MCF 10A (cell line): ENCODE measurements around the gene MED15. TPM values are rescaled to one million over a fixed set of nuclear protein-coding genes. Genes with fewer than 3 reads are reported as not detected.

ENCODE experiments used
- BruUV-seq: library from RNA; stranded (reverse); fragments of 400-500 nt; replicated peaks from 2 replicates; lab custom pipeline; 2021; lab: Mats Ljungman, UMichigan
- CTCF ChIA-PET: fragments of 300-600 bp; sonication (Branson Sonifier 250); formaldehyde crosslinking; extraction: SDS; loops from one replicate; lab custom pipeline; 2021; ENCODE audit warnings: antibody characterized with exemption, inconsistent platforms; lab: Yijun Ruan, JAX
- POLR2A ChIA-PET: fragments of 300-600, 350-650 bp; sonication (Branson Sonifier 250); formaldehyde crosslinking; extraction: SDS; loops from one replicate; lab custom pipeline; 2020; ENCODE audit warnings: antibody characterized with exemption, inconsistent platforms; lab: Yijun Ruan, JAX
- DNase-seq: peaks from one replicate; pipeline ENCODE4 v3.0.0-alpha.2; 2018; ENCODE audit not compliant: unreplicated experiment
- H3K27ac Mint-ChIP-seq: one replicate; pipeline ENCODE4 v1.8.0; 2022; ENCODE audit warnings: mild to moderate bottlenecking, low read depth, mixed read lengths; ENCODE audit not compliant: unreplicated experiment
- H3K27me3 Mint-ChIP-seq: one replicate; pipeline ENCODE4 v1.8.0; 2022; ENCODE audit warnings: mixed read lengths; ENCODE audit not compliant: insufficient read depth, unreplicated experiment
- H3K36me3 Mint-ChIP-seq: one replicate; pipeline ENCODE4 v1.8.0; 2022; ENCODE audit warnings: mild to moderate bottlenecking, moderate library complexity, mixed read lengths; ENCODE audit not compliant: insufficient read depth, unreplicated experiment
- H3K4me1 Mint-ChIP-seq: one replicate; pipeline ENCODE4 v1.8.0; 2022; ENCODE audit warnings: mixed read lengths; ENCODE audit not compliant: insufficient read depth, unreplicated experiment
- H3K4me3 Mint-ChIP-seq: one replicate; pipeline ENCODE4 v1.8.0; 2022; ENCODE audit warnings: mild to moderate bottlenecking, moderate library complexity, mixed read lengths; ENCODE audit not compliant: unreplicated experiment
- H3K9me3 Mint-ChIP-seq: one replicate; pipeline ENCODE4 v1.8.0; 2022; ENCODE audit warnings: mixed read lengths; ENCODE audit not compliant: unreplicated experiment
- intact Hi-C: fragments of 100-400 bp; cut with micrococcal nuclease; formaldehyde crosslinking; loops from 2 replicates; pipeline ENCODE4 v1.14.1; 2022
- total RNA-seq: library from RNA; stranded (reverse); gene quantifications from 2 replicates; pipeline ENCODE4 v1.2.3, GENCODE V29; 2022
- TF ChIP-seq, protein P1 (sequence below): fragments of 200-600 bp; IDR thresholded peaks from one replicate; pipeline ENCODE4 v1.8.0; 2022; ENCODE audit warnings: antibody characterized with exemption, mild to moderate bottlenecking; ENCODE audit not compliant: unreplicated experiment

Gene MED15
- total RNA-seq, 1 experiment from 2014 or later, result 122 TPM

DNA sequence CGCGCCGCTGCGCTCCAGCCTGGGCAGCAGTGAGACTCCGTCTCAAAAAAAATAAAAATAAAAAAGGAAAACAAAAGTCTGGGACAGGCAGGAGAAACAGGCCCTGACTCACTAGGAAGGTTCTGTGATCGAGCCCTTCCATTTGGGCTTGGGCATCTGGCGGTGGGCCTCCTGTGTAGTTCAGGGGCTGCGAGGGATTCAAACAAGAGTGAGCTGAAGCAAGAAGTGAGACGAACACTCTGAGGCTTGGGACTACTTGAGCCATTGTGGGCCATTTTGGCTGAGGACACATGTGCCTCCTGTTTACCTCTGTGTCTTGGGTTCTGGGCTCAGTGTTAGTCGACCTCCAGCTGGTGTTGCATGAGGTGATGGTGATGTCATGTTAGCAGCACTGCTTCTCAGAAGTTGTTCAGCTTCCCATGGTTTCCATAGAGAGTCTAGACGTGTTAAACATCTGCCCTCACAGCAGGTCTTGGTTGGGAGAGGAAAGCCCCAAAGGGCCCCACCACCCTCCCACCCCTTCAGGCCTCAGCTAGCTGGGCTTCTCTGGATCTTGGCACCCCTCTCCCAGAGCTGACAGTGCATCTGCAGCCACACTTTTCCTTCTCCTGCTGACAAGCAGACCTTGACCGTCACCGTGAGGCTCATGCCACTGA lies 57.8 kb downstream of the MED15 start:
- BruUV-seq, result no TSS peak
- no peaks in the 10 kb centered on the region for H3K9me3 Mint-ChIP-seq
- no peak overlapping the region for H3K4me3 Mint-ChIP-seq
- DNase-seq, result no peak
- TF ChIP-seq, protein P1, sequence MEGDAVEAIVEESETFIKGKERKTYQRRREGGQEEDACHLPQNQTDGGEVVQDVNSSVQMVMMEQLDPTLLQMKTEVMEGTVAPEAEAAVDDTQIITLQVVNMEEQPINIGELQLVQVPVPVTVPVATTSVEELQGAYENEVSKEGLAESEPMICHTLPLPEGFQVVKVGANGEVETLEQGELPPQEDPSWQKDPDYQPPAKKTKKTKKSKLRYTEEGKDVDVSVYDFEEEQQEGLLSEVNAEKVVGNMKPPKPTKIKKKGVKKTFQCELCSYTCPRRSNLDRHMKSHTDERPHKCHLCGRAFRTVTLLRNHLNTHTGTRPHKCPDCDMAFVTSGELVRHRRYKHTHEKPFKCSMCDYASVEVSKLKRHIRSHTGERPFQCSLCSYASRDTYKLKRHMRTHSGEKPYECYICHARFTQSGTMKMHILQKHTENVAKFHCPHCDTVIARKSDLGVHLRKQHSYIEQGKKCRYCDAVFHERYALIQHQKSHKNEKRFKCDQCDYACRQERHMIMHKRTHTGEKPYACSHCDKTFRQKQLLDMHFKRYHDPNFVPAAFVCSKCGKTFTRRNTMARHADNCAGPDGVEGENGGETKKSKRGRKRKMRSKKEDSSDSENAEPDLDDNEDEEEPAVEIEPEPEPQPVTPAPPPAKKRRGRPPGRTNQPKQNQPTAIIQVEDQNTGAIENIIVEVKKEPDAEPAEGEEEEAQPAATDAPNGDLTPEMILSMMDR, result no peak
- H3K4me1 Mint-ChIP-seq, result peaks cover 40% of the 10 kb centered on the region
- H3K27me3 Mint-ChIP-seq, result no peaks in the 10 kb centered on the region
- H3K36me3 Mint-ChIP-seq, result peaks cover 98% of the 10 kb centered on the region
- CTCF ChIA-PET, result interaction anchor here (0.5 to 4.3 kb wide), 26 partner anchors 8 to 1642 kb away, joined by 3 to 29 read pairs (median 4); partner anchors contain the start of gene ZNF74
- intact Hi-C loops, result loop anchor here (5.0 kb wide), 1 partner anchor 132 kb away; no protein-coding TSS in a partner anchor
- no peak overlapping the region for H3K27ac Mint-ChIP-seq
- POLR2A ChIA-PET, result interaction anchor here (0.9 to 9.5 kb wide), 5 partner anchors 12 to 57 kb away, joined by 4 to 113 read pairs (median 13); partner anchors contain the start of gene MED15

DNA sequence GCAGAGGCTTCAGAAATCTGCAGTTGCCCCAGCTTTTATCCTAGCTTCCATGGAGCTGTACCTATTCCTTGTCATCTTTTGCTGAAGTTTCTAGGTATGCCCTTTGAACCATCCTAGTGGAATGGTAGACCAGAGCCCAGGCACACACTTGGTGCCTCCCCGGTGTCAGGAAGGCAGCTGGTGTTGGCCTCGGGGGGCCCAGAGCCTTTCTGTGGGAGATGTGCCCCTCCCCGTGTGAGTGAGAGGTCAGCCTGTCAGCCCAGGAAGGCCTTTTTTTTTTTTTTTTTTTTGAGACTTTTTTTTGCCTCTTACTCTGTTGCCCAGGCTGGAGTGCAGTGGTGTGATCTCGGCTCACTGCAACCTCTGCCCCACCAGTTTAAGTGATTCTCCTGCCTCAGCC lies 58.4 kb downstream of the MED15 start:
- Mint-ChIP-seq H3K36me3 (peaks cover 97% of the 10 kb centered on the region), H3K27me3 (no peaks in the 10 kb centered on the region), H3K27ac (no peak overlapping the region), H3K4me1 (peaks cover 40% of the 10 kb centered on the region), H3K9me3 (no peaks in the 10 kb centered on the region), H3K4me3 (no peak overlapping the region)
- DNase-seq, result no peak
- TF ChIP-seq, protein P1, result no peak
- CTCF ChIA-PET, result interaction anchor here (0.6 to 4.3 kb wide), 14 partner anchors 8 to 1642 kb away, joined by 3 to 29 read pairs (median 5); no protein-coding TSS in a partner anchor
- POLR2A ChIA-PET, result interaction anchor here (1.1 to 9.5 kb wide), 3 partner anchors 35 to 57 kb away, joined by 4 to 113 read pairs (median 74); partner anchors contain the start of gene MED15
- BruUV-seq, result no TSS peak
- intact Hi-C loops, result loop anchor here (5.0 kb wide), 1 partner anchor 132 kb away; no protein-coding TSS in a partner anchor

DNA sequence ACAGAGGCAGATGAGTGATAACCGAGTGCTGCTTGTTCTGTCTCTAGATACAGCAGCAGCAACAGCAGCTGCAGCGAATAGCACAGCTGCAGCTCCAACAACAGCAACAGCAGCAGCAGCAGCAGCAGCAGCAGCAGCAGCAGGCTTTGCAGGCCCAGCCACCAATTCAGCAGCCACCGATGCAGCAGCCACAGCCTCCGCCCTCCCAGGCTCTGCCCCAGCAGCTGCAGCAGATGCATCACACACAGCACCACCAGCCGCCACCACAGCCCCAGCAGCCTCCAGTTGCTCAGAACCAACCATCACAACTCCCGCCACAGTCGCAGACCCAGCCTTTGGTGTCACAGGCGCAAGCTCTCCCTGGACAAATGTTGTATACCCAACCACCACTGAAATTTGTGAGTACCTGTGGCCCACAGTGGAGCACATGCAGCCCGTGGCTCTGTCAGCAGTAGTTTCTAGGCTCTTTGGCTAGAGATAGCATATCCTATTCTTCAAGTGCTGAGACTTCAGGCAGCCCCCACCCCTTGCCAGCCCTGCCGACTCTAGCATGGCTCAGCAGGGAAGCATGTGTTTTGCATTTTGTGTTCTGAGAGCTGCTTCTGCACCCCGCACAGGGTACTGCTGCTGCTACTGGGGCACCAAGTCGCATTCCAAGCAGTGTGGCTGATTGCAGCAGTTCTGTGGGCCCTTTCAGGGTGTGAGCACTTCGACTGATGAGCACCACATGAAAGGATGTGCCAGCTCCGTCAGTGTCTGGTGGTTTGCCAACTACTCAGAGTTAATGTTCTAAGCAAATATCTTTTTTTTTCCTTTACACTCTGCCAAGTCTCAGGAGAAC lies 59.2 kb downstream of the MED15 start:
- H3K27me3 Mint-ChIP-seq, result no peaks in the 10 kb centered on the region
- peak overlapping the region; percentile 59 for H3K4me3 Mint-ChIP-seq
- H3K4me1 Mint-ChIP-seq, result peaks cover 40% of the 10 kb centered on the region
- ChIA-PET POLR2A (interaction anchor here (0.6 to 9.5 kb wide), 7 partner anchors 12 to 135 kb away, joined by 3 to 113 read pairs (median 5); partner anchors contain the start of gene MED15), CTCF (interaction anchor here (0.6 to 4.3 kb wide), 7 partner anchors 15 to 148 kb away, joined by 4 to 29 read pairs (median 8); no protein-coding TSS in a partner anchor)
- H3K36me3 Mint-ChIP-seq, result peaks cover 97% of the 10 kb centered on the region
- BruUV-seq, result no TSS peak
- intact Hi-C loops, result loop anchor here (5.0 kb wide), 1 partner anchor 131 kb away; no protein-coding TSS in a partner anchor
- TF ChIP-seq, protein P1, result no peak
- peak overlapping the region; percentile 90 for H3K27ac Mint-ChIP-seq
- DNase-seq, result peak; percentile 69
- H3K9me3 Mint-ChIP-seq, result no peaks in the 10 kb centered on the region
